ENCODE results near the gene BTBD16. TPM values are rescaled to one million over a fixed set of nuclear protein-coding genes. Genes with fewer than 3 reads are reported as not detected.

Gene BTBD16
- total RNA-seq, 1 donor from 2014 or later = not detected

GRCh38 chr10:122269059-122269687 is 1.9 kb upstream of the BTBD16 start:
- no peak for DNase-seq (ENCODE audit: low read depth)

DNA sequence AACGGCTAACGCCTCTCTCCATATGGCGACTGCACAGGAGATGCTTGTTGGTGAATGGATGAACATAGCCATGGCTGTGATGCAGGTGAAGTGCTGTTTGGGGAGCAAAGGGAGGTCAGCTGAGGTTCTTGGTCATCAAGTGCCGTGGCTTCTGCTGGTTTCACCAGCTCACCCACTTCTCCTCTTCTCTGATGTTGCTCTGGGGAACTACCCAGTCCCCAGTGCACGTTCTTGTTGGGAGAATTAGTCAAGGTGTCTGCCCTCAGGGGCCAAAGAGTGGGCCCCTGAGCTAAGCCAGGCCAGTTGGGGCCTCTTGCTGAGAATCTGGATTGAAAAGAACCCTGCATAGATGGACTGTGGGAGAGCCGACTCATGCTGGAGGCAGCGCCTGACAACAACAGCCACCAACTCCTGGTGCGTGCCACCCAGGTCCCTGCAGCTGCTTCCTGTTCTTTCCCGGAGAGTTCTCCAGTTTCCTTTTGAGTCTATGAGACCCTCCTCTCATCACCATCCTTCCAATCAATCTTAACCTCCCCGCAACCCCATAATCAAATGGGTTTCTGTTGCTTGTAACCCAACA is 3.0 kb downstream of the BTBD16 start:
- DNase-seq (ENCODE audit: low read depth) = no peak

- DNase-seq (ENCODE audit: low read depth) = peak; percentile 27
These were observed 5.6 kb downstream of the BTBD16 start for GRCh38 chr10:122276611-122277208.

GRCh38 chr10:122277526-122278136 is 6.5 kb downstream of the BTBD16 start:
- no peak for DNase-seq (ENCODE audit: low read depth)

DNA sequence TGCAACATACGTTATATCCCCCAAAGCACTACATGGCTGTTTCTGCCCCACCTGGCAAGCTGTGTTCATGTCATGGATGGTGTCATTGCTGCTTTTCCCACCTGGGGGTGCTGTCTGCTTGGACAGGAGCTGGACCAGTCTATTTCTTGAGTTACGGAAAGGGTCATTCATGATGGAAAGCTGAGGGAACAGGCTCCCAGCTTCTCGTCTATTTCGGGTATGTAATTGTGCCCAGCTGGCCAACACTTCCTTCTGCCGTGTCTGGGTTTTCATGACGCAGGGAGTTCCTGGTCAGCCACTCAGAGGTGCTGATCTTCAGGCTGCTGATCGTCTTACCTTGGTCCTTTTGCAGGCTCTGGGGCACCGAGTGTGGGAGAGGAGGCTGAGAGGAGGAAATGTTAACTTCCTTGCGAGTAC is 8.6 kb downstream of the BTBD16 start:
- DNase-seq (ENCODE audit: low read depth) = peak; percentile 80

- DNase-seq (ENCODE audit: low read depth) = no peak
These were observed 9.1 kb downstream of the BTBD16 start for GRCh38 chr10:122280156-122280555.

DNA sequence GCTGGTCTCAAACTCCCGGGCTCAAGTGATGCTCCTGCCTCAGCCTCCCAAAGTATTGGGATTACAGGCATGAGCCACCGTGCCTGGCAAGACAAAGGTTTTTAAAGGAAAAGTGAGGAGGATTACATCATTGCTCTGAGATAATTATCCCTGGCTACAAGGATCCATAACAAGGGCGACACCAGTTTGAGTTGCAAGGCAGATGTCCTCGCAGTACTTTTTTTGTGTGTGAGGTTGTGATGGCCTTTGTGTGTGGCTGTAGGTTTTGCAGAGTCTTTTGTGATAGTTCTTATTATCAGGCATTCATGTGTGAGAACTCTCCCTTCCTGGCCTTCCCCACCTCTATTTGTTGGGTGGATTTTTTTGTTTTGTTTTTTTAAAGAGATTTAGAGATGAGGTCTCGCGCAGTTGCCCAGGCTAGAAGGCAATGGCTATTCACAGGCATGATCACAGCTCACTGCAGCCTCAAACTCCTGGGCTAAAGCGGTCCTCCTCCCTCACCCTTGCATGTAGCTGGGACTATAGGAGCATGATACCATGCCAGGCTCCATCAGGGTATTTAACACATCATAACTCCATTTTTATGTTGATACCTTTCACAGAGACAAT is 10.0 kb downstream of the BTBD16 start:
- DNase-seq (ENCODE audit: low read depth) = no peak

DNA sequence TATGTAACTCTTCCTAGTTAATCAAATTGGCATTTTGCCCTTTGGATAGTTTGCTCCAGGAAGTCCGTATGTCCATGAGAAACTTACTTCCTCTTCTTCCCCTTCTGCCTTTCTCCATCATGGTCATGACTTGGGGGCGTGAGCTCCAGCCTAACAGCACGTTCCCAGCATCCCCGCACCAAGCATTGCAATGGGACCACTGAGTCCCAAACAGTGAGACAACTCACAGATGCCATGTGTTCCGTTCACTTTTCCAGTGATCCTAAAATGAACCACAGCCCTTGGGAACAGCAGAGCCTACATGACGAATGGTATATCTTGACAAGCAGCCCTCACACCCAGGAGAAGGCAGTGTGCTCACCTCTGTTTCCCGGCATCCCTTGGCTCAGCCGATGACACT is 10.7 kb downstream of the BTBD16 start:
- no peak for DNase-seq (ENCODE audit: low read depth)

DNA sequence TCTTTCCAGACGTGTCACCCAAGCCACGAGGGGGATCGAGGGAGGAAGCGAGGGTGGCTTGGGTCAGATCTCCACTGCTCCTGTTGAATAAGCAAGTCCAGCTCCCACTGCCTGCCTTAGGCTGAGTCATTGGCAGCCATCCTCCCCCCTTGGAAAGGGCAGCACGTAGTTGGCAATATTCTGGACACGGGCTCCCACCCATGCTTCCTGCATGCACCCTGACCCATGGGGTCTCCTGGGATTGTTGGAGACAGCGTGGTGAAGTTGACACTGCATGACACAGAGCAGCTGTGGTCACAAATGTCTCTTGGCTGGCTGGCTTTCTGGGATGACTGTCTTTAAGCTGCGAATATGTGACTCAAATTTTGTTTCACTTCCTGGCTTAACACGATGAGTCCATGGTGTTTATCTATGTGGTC is 11.2 kb downstream of the BTBD16 start:
- DNase-seq (ENCODE audit: low read depth) = peak; percentile 89

DNA sequence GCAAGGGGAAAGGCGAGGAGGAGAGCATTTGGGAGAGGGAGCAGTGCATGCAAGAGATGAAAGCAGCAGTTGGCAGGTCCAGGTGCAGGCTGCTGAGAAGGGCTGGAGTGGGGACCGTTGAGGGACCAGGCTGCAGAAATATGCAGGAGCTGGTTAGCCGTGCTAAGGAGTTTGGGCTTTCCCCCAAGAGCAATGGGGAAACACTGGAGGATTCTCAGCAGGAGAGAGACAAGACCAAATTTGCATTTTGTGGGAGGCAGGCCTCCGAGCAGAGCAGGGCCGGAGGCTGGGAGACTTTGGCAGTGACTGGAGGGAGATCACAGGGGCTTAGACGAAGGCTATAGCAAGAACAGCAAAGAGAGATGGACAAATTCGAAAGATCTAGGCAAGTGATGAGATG is 11.8 kb downstream of the BTBD16 start:
- no peak for DNase-seq (ENCODE audit: low read depth)

DNA sequence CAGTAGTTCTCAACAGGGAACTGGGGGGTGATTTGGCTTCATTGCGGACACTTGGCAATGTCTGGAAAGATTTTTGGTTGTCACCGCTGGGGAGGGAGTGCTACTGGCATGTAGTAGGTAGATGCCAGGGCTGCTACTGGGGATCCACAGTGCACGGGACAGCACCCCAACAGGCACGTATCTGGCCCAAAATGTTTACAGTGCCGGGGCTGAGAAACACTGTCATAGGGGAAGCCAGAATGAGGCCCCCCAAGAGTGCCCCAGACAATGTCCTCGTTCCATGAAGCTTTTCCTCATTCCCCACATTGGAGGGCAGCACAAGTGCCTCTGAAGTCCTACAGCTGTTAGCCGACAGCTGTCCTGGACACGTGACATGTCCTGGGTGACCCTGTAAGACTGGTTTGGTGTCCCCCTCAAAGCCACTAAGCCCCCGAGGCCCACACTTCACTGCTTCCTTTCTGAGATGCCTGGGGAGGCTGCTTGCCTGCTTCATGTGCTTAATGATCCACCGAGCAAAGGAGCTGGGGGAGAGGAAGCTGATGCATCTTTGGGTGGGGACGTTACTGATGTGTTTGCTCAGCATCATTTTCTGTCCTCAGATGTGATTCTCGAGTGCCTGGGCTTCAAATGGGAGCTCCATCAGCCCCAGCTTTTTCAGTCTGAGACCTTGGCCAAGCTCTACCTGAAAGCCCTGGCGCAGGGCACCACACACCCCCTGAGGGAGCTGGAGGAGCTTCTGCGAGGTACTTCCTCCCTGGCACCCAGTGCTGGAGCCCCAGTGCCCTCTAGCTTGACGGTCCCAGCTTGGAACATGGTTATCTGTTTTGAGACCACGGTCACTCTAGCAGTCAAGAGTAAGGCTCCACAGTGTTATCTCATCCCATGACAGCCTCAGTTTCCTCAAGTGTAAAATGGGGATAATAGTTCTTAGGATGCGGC is 14.7 kb downstream of the BTBD16 start:
- peak; percentile 80 for DNase-seq (ENCODE audit: low read depth)

GRCh38 chr10:122286867-122287266 is 15.8 kb downstream of the BTBD16 start:
- DNase-seq (ENCODE audit: low read depth) = peak; percentile 99

GRCh38 chr10:122287570-122287969 is 16.5 kb downstream of the BTBD16 start:
- DNase-seq (ENCODE audit: low read depth) = peak; percentile 88

GRCh38 chr10:122288262-122288661 is 17.2 kb downstream of the BTBD16 start:
- peak; percentile 37 for DNase-seq (ENCODE audit: low read depth)

DNA sequence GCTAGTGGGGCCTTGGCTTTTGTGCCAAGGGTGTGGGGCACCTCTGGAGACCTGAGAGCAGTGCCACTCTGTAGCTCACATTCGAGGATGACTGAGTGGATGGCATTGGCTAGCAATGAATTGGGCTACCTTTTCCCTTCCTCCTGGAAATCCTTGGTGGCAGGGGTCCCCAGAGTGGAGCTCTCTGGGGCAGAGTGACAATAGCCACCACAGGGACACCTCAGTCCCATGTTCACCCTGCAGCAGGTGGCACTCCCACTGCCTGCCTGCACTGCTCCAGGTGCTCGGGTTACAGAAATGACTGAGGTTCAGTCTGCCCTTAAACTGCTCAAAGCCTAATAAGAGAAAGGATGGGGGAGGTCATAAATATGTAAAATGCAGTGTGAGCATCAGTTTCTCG is 17.8 kb downstream of the BTBD16 start:
- DNase-seq (ENCODE audit: low read depth) = peak; percentile 44

DNA sequence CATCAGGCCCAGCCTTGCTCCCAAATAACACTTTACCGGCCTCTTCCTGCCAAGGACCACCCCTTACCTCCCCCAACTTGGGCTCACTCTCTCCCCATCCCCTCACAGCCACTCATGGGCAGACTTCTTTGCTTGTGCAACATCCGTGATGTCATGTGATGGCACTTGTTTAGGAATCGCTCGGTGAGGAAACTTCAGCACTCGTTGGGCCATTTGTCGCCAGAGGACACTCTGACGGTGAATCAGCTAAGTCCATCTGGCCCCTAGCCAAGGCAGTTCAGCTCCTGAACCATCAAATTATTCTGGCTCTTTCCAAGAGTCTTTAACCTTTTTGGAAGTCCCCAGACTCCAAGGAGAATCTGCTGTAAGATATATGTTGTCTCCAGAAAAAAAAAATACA is 19.2 kb downstream of the BTBD16 start:
- no peak for DNase-seq (ENCODE audit: low read depth)

DNA sequence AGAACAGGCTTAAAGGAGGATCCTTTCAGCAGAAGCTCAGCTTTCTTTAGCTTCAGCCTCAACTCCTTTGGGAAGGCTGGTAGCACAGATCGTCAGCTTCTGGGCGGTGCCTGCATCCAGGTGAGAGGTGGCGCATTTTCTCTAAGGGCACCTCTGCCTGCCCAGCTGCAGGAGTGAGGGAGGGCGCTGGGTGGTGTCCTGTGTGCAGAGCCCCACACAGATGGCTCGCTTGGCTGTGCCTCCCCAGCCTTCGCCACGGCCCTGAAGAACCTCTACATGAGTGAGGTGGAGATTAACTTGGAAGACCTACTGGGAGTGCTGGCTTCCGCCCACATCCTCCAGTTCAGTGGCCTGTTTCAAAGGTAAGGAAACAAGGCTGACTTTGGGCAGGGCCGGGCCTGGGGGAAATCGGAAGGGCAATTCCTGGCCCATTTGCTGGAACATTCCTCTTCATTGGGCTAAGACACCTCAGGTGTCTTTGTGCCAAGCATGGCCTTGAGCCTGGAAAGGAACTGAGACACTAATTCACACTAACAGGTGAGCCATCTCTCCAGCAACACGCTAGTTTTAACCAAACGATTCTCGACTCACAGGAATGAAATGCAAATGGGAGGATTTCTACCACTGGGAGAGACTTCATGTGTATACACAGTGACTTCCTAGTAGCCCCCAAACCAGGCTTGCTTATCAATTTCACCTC is 19.9 kb downstream of the BTBD16 start:
- DNase-seq (ENCODE audit: low read depth) = no peak

DNA sequence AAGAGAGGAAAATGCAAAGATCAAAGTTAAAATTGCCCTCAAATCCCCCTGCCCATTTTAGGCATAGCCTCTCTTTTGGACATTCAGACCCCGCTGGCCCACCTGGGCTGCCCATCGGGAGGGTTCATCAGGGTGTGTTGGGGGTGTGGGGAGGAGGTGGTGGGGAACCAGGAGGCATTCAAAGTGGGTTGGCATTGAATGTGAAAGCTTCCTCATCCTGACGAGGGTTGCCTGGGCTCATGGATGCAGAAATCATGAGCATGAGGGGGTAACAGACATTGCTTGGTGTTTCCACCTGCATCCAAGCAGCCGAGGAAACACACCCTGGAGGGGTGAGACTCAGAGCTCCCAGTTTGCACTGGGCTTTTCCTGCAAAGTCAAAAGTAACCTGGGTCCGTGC is 20.6 kb downstream of the BTBD16 start:
- DNase-seq (ENCODE audit: low read depth) = no peak

DNA sequence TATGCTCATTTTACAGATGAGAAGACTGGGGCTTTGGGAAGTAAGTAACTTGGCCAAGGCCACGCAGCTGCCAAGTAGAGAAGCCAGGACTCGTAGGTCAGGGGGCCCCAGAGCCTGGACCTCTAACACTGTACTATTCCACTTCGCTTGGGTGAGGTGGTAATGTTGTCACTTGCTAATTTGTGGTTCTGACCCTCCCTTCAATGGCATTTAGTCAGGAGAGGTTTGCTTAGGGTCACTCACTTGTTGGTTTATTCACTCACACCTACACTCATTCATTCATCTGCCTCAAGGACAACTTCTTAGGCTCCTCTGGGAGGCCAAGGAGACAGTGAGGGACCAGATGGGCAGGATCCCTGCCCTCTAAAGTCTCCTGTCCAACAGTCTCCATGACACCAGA is 21.3 kb downstream of the BTBD16 start:
- DNase-seq (ENCODE audit: low read depth) = peak; percentile 69

Measured in myocyte (in vitro differentiated cells).